Breast epithelium (tissue), 3 donors: ENCODE measurements around the gene APOM.

Source experiments
- POLR2A ChIP-seq: fragments of 450-650 bp; IDR thresholded peaks from one replicate; pipeline ENCODE4 v1.6.1; 2016; ENCODE audit warnings: antibody characterized with exemption, mild to moderate bottlenecking, moderate library complexity
- POLR2AphosphoS5 ChIP-seq, 3 donors: sonication (generic); formaldehyde crosslinking; IDR thresholded peaks; one replicate each; pipeline ENCODE4 v1.6.1; 2017; ENCODE audit warnings: antibody characterized with exemption in 3 of 3

DNA sequence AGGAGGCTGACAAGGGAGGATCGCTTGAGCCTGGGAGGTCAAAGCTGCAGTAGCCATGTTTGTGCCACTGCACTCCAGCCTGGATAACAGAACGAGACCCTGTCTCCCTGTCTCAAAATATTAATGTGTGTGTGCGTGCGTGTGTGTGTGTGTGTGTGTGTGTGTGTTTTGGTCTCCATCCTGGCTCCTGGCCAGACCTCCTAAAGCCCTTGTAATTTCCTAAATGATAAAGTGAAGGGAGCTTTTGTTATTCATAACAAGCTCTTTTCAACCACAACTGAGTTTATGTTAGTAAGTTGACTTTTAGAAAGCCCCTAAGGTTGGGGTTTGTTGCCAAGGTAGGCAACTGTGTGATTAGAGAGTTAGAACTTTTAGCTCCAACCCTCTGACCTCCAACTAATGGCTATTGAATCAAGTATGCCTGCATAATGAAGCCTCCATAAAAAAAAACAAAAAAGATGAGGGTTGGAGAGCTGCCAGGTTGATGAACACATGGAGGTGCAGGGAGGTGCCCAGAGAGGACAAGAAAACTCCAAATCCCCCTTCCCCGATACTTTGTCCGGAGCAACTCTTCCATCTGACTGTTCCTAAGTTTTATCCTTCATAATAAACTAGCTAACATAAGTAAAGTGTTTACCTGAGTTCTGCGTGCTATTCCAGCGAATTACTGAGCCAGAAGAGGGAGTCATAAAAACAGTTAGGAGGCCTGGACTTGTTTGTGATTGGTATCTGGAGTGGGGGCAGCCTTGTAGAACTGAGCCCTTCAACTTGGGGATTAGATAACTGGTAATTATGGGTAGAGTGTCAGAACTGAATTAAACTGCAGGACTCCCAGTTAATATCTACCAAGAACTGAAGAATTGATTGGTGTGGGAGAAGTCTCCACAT is 45.9 kb upstream of the APOM start:
- TF ChIP-seq POLR2A: no peak
- TF ChIP-seq POLR2AphosphoS5 (IDR thresholded peaks at IDR 0.05): no peak
